ENCODE data around the gene MYL12A. TPM values are rescaled to one million over a fixed set of nuclear protein-coding genes. Genes with fewer than 3 reads are reported as not detected.

MYL12A gene
- total RNA-seq, 1 donor from 2014 or later: 430 TPM

- H3K27me3 Mint-ChIP-seq (ENCODE audit: unreplicated experiment): no peaks in the 10 kb centered on the region
- H3K4me3 Mint-ChIP-seq (ENCODE audit: unreplicated experiment): no peak overlapping the region
- peaks cover 3% of the 10 kb centered on the region for H3K4me1 Mint-ChIP-seq (ENCODE audit: unreplicated experiment)
Observed at GRCh38 chr18:3209859-3210569, 37.6 kb upstream of the MYL12A start.

DNA sequence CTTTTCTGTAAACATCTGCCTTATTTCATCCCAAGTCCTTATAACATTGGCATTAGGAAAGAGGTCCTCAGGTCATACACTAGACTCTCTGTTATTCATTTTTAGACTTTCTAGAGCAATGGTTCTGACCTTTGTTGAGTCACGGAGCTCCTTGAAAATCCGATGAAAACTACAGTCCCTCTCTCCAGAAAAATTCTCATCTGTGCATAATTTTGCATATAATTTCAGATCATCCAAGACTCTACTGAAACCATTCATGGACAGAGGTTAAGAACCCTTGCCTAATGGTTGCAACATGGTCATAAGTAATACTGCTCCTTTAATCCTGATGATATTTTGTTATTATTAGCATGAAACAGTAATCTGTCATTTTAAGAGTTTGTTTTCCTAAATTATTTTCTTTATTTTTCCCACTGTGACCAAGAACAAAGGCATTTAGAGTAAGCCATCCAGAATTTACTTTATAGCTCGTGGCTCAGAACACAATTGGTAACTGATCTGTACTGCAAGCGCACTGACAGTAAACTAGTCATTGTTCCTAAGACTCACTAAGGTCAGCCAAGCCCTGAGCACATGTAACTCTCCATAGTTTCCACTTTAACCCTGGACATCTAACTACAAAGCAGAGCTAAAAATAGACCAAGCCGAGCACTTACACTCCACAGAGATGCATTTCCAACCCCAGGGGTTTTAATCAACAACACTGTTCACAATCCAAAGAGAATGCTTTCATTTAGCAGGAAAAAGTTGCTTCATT lies 36.2 kb upstream of the MYL12A start:
- no peaks in the 10 kb centered on the region for H3K9me3 Mint-ChIP-seq (ENCODE audit: unreplicated experiment)
- no peak overlapping the region for H3K27ac Mint-ChIP-seq (ENCODE audit: unreplicated experiment)
- no peaks in the 10 kb centered on the region for H3K27me3 Mint-ChIP-seq (ENCODE audit: unreplicated experiment)
- peaks cover 3% of the 10 kb centered on the region for H3K4me1 Mint-ChIP-seq (ENCODE audit: unreplicated experiment)
- H3K36me3 Mint-ChIP-seq (ENCODE audit: low read depth, unreplicated experiment): no peaks in the 10 kb centered on the region
- TF ChIP-seq CTCF (IDR thresholded peaks at IDR 0.05; ENCODE audit: unreplicated experiment): no peak
- no peak overlapping the region for H3K4me3 Mint-ChIP-seq (ENCODE audit: unreplicated experiment)
- no peak for DNase-seq (ENCODE audit: low spot score)

More at GRCh38 chr18:3209859-3210569, 37.6 kb upstream of the MYL12A start:
- no peak for TF ChIP-seq CTCF (IDR thresholded peaks at IDR 0.05; ENCODE audit: unreplicated experiment)
- H3K27ac Mint-ChIP-seq (ENCODE audit: unreplicated experiment): no peak overlapping the region
- no peaks in the 10 kb centered on the region for H3K36me3 Mint-ChIP-seq (ENCODE audit: low read depth, unreplicated experiment)
- H3K9me3 Mint-ChIP-seq (ENCODE audit: unreplicated experiment): no peaks in the 10 kb centered on the region
- DNase-seq (ENCODE audit: low spot score): no peak

DNA sequence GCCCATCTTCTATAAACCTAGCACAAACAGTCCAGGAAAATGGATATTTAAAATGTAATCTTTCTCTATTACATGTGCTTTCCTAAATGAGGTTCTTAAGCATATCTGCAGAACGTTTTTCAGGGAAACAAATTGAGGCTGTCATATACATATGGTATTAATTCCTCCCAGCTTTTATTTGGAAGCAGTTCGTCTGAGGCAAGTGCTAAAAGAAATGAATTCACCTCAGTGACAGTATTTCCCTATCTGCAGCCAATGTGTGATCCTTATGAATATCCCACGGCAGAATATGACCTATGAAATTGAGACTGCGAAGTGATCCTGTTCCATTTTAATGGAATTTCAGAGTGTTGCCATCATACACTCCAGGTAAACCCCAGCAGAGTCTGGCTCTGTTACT lies 34.9 kb upstream of the MYL12A start:
- Mint-ChIP-seq H3K36me3 (ENCODE audit: low read depth, unreplicated experiment) (no peaks in the 10 kb centered on the region), H3K4me1 (ENCODE audit: unreplicated experiment) (peaks cover 3% of the 10 kb centered on the region), H3K27ac (ENCODE audit: unreplicated experiment) (no peak overlapping the region), H3K27me3 (ENCODE audit: unreplicated experiment) (no peaks in the 10 kb centered on the region), H3K4me3 (ENCODE audit: unreplicated experiment) (no peak overlapping the region), H3K9me3 (ENCODE audit: unreplicated experiment) (no peaks in the 10 kb centered on the region)
- no peak for DNase-seq (ENCODE audit: low spot score)
- TF ChIP-seq CTCF (IDR thresholded peaks at IDR 0.05; ENCODE audit: unreplicated experiment): no peak

GRCh38 chr18:3213300-3214059 lies 34.1 kb upstream of the MYL12A start:
- H3K27ac Mint-ChIP-seq (ENCODE audit: unreplicated experiment): peak overlapping the region; percentile 3
- no peaks in the 10 kb centered on the region for H3K27me3 Mint-ChIP-seq (ENCODE audit: unreplicated experiment)
- no peaks in the 10 kb centered on the region for H3K36me3 Mint-ChIP-seq (ENCODE audit: low read depth, unreplicated experiment)
- H3K4me1 Mint-ChIP-seq (ENCODE audit: unreplicated experiment): peaks cover 3% of the 10 kb centered on the region
- no peak for TF ChIP-seq CTCF (IDR thresholded peaks at IDR 0.05; ENCODE audit: unreplicated experiment)
- no peaks in the 10 kb centered on the region for H3K9me3 Mint-ChIP-seq (ENCODE audit: unreplicated experiment)
- DNase-seq (ENCODE audit: low spot score): no peak
- no peak overlapping the region for H3K4me3 Mint-ChIP-seq (ENCODE audit: unreplicated experiment)
